SK-N-SH (cell line): ENCODE data around the gene ITGAL. TPM values are rescaled to one million over a fixed set of nuclear protein-coding genes. Genes with fewer than 3 reads are reported as not detected.
"Not testable (repeated sequence)": the region's sequence is repeated elsewhere in the genome, so short reads cannot be mapped to it uniquely, and the experiment has no call there.

ENCODE experiments used
- CTCF ChIA-PET: fragments of 300-600, 350-600 bp; formaldehyde crosslinking; extraction: SDS; loops from one replicate; lab custom pipeline; 2021; lab: Yijun Ruan, JAX
- POLR2A ChIA-PET: fragments of 350-600 bp; sonication (Branson Sonifier 250); formaldehyde crosslinking; extraction: SDS; loops from one replicate; lab custom pipeline; 2020; ENCODE audit warnings: antibody characterized with exemption, inconsistent platforms; lab: Yijun Ruan, JAX
- DNase-seq: peaks from one replicate; pipeline ENCODE4 v3.0.0; 2012
- H2AFZ ChIP-seq: fragments of 200-600 bp; sonication (generic); 2 replicates; pipeline ENCODE4 v1.8.1; 2016; ENCODE audit warnings: antibody characterized with exemption, mild to moderate bottlenecking, low read depth
- H3F3A ChIP-seq: fragments of 200-600 bp; sonication (generic); replicated peaks from 2 replicates; pipeline ENCODE3; 2016; ENCODE audit warnings: antibody characterized with exemption, mild to moderate bottlenecking; ENCODE audit not compliant: insufficient read depth
- H3K27ac ChIP-seq, 2 experiments: fragments of 200-500 bp in 1 of 2; fragments of 200-600 bp in 1 of 2; sonication (Bioruptor generic) in 1 of 2; sonication (generic), shearing (Covaris generic) in 1 of 2; 2 replicates each; pipeline versions ENCODE4 v1.5.1 to v1.6.1; 2014 to 2016; ENCODE audit warnings: low read depth in 2 of 2, inconsistent platforms in 1 of 2, low read length in 1 of 2, mild to moderate bottlenecking in 1 of 2, mixed read lengths in 1 of 2
- H3K27me3 ChIP-seq: fragments of 200-600 bp; sonication (generic), shearing (Covaris generic); 2 replicates; pipeline ENCODE4 v1.6.1; 2016; ENCODE audit warnings: mixed run types; ENCODE audit not compliant: insufficient read depth
- H3K36me3 ChIP-seq, 2 experiments: fragments of 200-500 bp in 1 of 2; fragments of 200-600 bp in 1 of 2; sonication (Bioruptor generic) in 1 of 2; sonication (generic) in 1 of 2; replicated peaks in 1 of 2; 2 replicates each; pipeline versions ENCODE3 to v1.5.1; 2014 to 2016; ENCODE audit warnings: low read length in 1 of 2, mild to moderate bottlenecking in 1 of 2; ENCODE audit not compliant: insufficient read depth in 2 of 2, control insufficient read depth in 1 of 2
- H3K4me1 ChIP-seq, 2 experiments: fragments of 200-500 bp in 1 of 2; fragments of 200-600 bp in 1 of 2; sonication (Bioruptor generic) in 1 of 2; sonication (generic), shearing (Covaris generic) in 1 of 2; 2 replicates each; pipeline versions ENCODE4 v1.5.1 to v1.6.1; 2014 to 2016; ENCODE audit warnings: low read depth in 1 of 2, low read length in 1 of 2, mixed run types in 1 of 2; ENCODE audit not compliant: insufficient read depth in 2 of 2, control insufficient read depth in 1 of 2
- H3K4me2 ChIP-seq: fragments of 200-600 bp; sonication (generic), shearing (Covaris generic); 2 replicates; pipeline ENCODE4 v1.6.1; 2017; ENCODE audit warnings: mixed run types
- H3K4me3 ChIP-seq, 2 experiments: fragments of 200-500 bp in 1 of 2; fragments of 200-600 bp in 1 of 2; sonication (Bioruptor generic) in 1 of 2; sonication (generic), shearing (Covaris generic) in 1 of 2; 2 replicates each; pipeline versions ENCODE4 v1.5.1 to v1.8.1; 2014 to 2016; ENCODE audit warnings: low read depth in 2 of 2, inconsistent platforms in 1 of 2, low read length in 1 of 2, mild to moderate bottlenecking in 1 of 2, mixed read lengths in 1 of 2, moderate library complexity in 1 of 2
- H3K79me2 ChIP-seq: fragments of 200-600 bp; sonication (generic); 2 replicates; pipeline ENCODE4 v1.8.1; 2017; ENCODE audit warnings: mild to moderate bottlenecking; ENCODE audit not compliant: insufficient read depth
- H3K9ac ChIP-seq: fragments of 200-600 bp; sonication (generic); 2 replicates; pipeline ENCODE4 v1.6.1; 2017; ENCODE audit warnings: mixed run types
- H3K9me2 ChIP-seq: fragments of 200-600 bp; sonication (generic); 2 replicates; pipeline ENCODE4 v1.6.1; 2017; ENCODE audit warnings: mixed run types
- H3K9me3 ChIP-seq: fragments of 200-600 bp; sonication (generic); 2 replicates; pipeline ENCODE4 v1.6.1; 2017; ENCODE audit warnings: mixed run types, mild to moderate bottlenecking, moderate library complexity
- H4K20me1 ChIP-seq: fragments of 200-600 bp; sonication (generic); 2 replicates; pipeline ENCODE4 v1.6.1; 2017; ENCODE audit warnings: mild to moderate bottlenecking, mixed run types; ENCODE audit not compliant: insufficient read depth
- ELF1 ChIP-seq: IDR thresholded peaks from 2 replicates; pipeline ENCODE4 v1.4.0; 2012
- EP300 ChIP-seq, 2 experiments: IDR thresholded peaks; 2 replicates each; pipeline versions ENCODE4 v1.4.0 to v1.6.1; 2012; ENCODE audit warnings: borderline replicate concordance in 1 of 2, low read depth in 1 of 2, low read length in 1 of 2
- MEF2A ChIP-seq: IDR thresholded peaks from 2 replicates; pipeline ENCODE4 v1.4.0; 2012; ENCODE audit warnings: low read depth, borderline replicate concordance
- MXI1 ChIP-seq: IDR thresholded peaks from 2 replicates; pipeline ENCODE4 v1.6.1; 2012; ENCODE audit warnings: mild to moderate bottlenecking, low read depth, low read length, improper control_type of control experiment
- NRF1 ChIP-seq: IDR thresholded peaks from 2 replicates; pipeline ENCODE4 v1.6.1; 2012; ENCODE audit warnings: low read depth, mild to moderate bottlenecking, low read length
- POLR2AphosphoS5 ChIP-seq: IDR thresholded peaks from 2 replicates; pipeline ENCODE4 v1.6.1; 2012; ENCODE audit warnings: low read depth, low read length
- RAD21 ChIP-seq: IDR thresholded peaks from 2 replicates; pipeline ENCODE4 v1.6.1; 2012; ENCODE audit warnings: mild to moderate bottlenecking, low read length
- RCOR1 ChIP-seq: fragments of 150-350 bp; IDR thresholded peaks from 2 replicates; pipeline ENCODE4 v1.6.1; 2017; ENCODE audit warnings: antibody characterized with exemption, low read length
- RXRA ChIP-seq: IDR thresholded peaks from 2 replicates; pipeline ENCODE4 v1.4.0; 2012; ENCODE audit warnings: low read depth, mild to moderate bottlenecking, borderline replicate concordance
- SIN3A ChIP-seq: IDR thresholded peaks from 2 replicates; pipeline ENCODE4 v1.6.1; 2012; ENCODE audit warnings: low read depth, mild to moderate bottlenecking, low read length, moderate library complexity, borderline replicate concordance
- SMC3 ChIP-seq: IDR thresholded peaks from 2 replicates; pipeline ENCODE4 v1.6.1; 2012; ENCODE audit warnings: low read depth, low read length, improper control_type of control experiment
- TCF12 ChIP-seq: IDR thresholded peaks from 2 replicates; pipeline ENCODE4 v1.4.0; 2012
- TEAD4 ChIP-seq: IDR thresholded peaks from 2 replicates; pipeline ENCODE4 v1.4.0; 2012; ENCODE audit warnings: mild to moderate bottlenecking, borderline replicate concordance; ENCODE audit not compliant: insufficient read depth
- WGBS: methylation state at CpG from one replicate; pipeline ENCODE4 v1.1.6; 2017; ENCODE audit warnings: low lambda C conversion rate; 5-methylcytosine and 5-hydroxymethylcytosine counted together
- polyA plus RNA-seq, 3 experiments: library from polyadenylated mRNA; depleted of rRNA; stranded (reverse); fragments of >200 nt; gene quantifications; 2 replicates each; pipeline ENCODE4 v1.2.3, GENCODE V29; 2012
- TF ChIP-seq, protein P1 (sequence below): fragments of 150-350 bp; IDR thresholded peaks from 2 replicates; pipeline ENCODE4 v1.6.1; 2016; ENCODE audit warnings: mild to moderate bottlenecking, low read depth, low read length
- TF ChIP-seq, protein P2 (sequence below): fragments of 150-350 bp; IDR thresholded peaks from 2 replicates; pipeline ENCODE4 v1.6.1; 2017; ENCODE audit warnings: antibody characterized with exemption, low read length, low read depth, borderline replicate concordance
- TF ChIP-seq, protein P3 (sequence below): IDR thresholded peaks from 2 replicates; pipeline ENCODE4 v1.4.0; 2012; ENCODE audit warnings: low read depth, borderline replicate concordance
- TF ChIP-seq, protein P4 (sequence below): IDR thresholded peaks from 2 replicates; pipeline ENCODE4; 2012
- TF ChIP-seq, protein P5 (sequence below): fragments of 200-600 bp; sonication (generic); IDR thresholded peaks from 2 replicates; pipeline ENCODE4 v1.6.1; 2017; ENCODE audit warnings: antibody characterized with exemption, mild to moderate bottlenecking, moderate library complexity

ITGAL gene
- polyA plus RNA-seq, 1 of the 3 experiments (the other 2 are of a cell fraction), result 0.12 TPM

DNA sequence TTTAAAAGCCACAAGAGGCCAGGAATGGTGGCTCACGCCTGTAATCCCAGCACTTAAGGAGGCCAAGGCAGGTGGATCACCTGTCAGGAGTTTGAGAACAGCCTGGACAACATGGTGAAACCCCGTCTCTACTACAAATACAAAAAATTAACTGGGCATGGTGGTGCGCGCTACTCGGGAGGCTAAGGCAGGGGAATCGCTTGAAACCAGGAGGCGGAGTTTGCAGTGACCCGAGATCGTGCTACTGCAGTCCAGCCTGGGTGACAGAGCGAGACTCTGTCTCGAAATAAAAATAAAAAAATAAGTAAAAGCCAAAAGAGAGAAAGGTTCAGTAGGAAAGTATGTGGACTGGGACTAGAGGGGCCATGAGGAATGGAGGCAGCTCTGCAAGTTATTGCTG lies 13.1 kb upstream of the ITGAL start:
- ChIA-PET CTCF (interaction anchor here (1.7 kb wide), 1 partner anchor 10 kb away, joined by 6 read pairs; no protein-coding TSS in a partner anchor), POLR2A (no interaction called here)
- Histone ChIP-seq H3K36me3 (no peaks in the 10 kb centered on the region), H3K9me2 (no peaks in the 10 kb centered on the region), H3F3A (no peaks in the 10 kb centered on the region), H3K9ac (no peak overlapping the region), H3K79me2 (no peaks in the 10 kb centered on the region), H3K9me3 (no peaks in the 10 kb centered on the region), H3K4me1 (no peaks in the 10 kb centered on the region), H4K20me1 (no peaks in the 10 kb centered on the region), H3K27ac (no peak overlapping the region), H2AFZ (no peak overlapping the region), H3K4me2 (no peak overlapping the region), H3K4me3 (no peak overlapping the region), H3K27me3 (no peaks in the 10 kb centered on the region)
- no peak for DNase-seq
- WGBS, result 84% methylated on average over 11 of the region's 11 CpGs
- TF ChIP-seq NRF1 (no peak), RAD21 (no peak), TEAD4 (no peak), RXRA (no peak), TCF12 (no peak), SMC3 (no peak)
- TF ChIP-seq, protein P1, sequence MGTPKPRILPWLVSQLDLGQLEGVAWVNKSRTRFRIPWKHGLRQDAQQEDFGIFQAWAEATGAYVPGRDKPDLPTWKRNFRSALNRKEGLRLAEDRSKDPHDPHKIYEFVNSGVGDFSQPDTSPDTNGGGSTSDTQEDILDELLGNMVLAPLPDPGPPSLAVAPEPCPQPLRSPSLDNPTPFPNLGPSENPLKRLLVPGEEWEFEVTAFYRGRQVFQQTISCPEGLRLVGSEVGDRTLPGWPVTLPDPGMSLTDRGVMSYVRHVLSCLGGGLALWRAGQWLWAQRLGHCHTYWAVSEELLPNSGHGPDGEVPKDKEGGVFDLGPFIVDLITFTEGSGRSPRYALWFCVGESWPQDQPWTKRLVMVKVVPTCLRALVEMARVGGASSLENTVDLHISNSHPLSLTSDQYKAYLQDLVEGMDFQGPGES, result no peak
- TF ChIP-seq, protein P2, sequence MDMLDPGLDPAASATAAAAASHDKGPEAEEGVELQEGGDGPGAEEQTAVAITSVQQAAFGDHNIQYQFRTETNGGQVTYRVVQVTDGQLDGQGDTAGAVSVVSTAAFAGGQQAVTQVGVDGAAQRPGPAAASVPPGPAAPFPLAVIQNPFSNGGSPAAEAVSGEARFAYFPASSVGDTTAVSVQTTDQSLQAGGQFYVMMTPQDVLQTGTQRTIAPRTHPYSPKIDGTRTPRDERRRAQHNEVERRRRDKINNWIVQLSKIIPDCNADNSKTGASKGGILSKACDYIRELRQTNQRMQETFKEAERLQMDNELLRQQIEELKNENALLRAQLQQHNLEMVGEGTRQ, result no peak

DNA sequence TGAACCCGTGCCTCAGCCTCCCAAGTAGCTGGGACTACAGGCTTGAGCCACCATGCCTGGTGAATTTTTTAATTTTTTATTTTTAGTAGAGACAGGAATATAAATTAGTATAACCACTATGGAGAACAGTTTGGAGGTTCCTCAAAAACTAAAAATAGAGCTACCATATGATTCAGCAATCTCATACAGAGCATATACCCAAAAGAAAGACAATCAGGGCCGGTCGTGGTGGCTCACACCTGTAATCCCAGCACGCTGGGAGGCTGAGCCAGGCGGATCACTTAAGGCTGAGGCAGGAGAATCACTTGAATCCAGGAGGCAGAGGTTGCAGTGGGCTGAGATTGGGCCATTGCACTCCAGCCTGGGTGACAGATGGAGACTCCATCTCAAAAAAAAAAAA lies 11.1 kb upstream of the ITGAL start:
- POLR2A ChIA-PET, H3K79me2 ChIP-seq, H3F3A ChIP-seq, H3K9me3 ChIP-seq, H4K20me1 ChIP-seq, H2AFZ ChIP-seq, H3K27ac ChIP-seq, H3K9ac ChIP-seq, DNase-seq, H3K9me2 ChIP-seq, H3K36me3 ChIP-seq, H3K4me1 ChIP-seq, H3K4me2 ChIP-seq, H3K27me3 ChIP-seq, H3K4me3 ChIP-seq: not testable (repeated sequence)
- CTCF ChIA-PET, result interaction anchor here (0.7 to 1.4 kb wide), 3 partner anchors 9 to 32 kb away, joined by 3 to 7 read pairs (median 3); partner anchors contain the start of gene DCTPP1
- 75% methylated on average over 5 of the region's 5 CpGs for WGBS

DNA sequence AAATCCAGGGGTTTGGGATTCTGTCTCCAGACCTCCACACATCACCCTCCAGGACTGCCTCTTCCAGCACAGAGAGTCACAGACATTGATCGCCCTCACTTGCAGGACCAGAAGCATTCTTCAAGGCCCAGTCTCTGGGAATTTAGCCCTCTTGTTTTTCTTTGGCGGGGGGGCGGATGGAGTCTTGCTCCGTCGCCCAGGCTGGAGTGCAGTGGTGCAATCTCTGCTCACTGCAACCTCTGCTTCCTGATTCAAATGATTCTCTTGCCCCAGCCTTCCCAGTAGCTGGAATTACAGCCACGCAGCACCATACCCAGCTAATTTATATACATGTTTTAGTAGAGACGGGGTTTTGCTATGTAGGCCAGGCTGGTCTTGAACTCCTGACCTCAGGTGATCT lies 8.5 kb upstream of the ITGAL start:
- H3K27ac ChIP-seq, result no peak overlapping the region
- no peaks in the 10 kb centered on the region for H3K4me1 ChIP-seq
- H2AFZ ChIP-seq, result no peak overlapping the region
- WGBS, result 85% methylated on average over 7 of the region's 7 CpGs
- DNase-seq, result no peak
- CTCF ChIA-PET, result interaction anchor here (0.9 kb wide), 1 partner anchor 34 kb away, joined by 3 read pairs; the partner anchor contains the start of gene DCTPP1
- H3K4me3 ChIP-seq, result no peak overlapping the region
- H3K27me3 ChIP-seq, result no peaks in the 10 kb centered on the region
- no peaks in the 10 kb centered on the region for H3K36me3 ChIP-seq
- H3K9ac ChIP-seq, result no peak overlapping the region
- H3F3A ChIP-seq, result no peaks in the 10 kb centered on the region
- no peaks in the 10 kb centered on the region for H3K9me3 ChIP-seq
- no peaks in the 10 kb centered on the region for H3K79me2 ChIP-seq
- POLR2A ChIA-PET, result no interaction called here
- no peaks in the 10 kb centered on the region for H3K9me2 ChIP-seq
- H4K20me1 ChIP-seq, result no peaks in the 10 kb centered on the region
- H3K4me2 ChIP-seq, result no peak overlapping the region
- TF ChIP-seq MXI1 (no peak), MEF2A (no peak), SIN3A (no peak), TEAD4 (no peak), EP300 (IDR thresholded peaks at IDR 0.05; ENCODE audit: borderline replicate concordance in 1 of 2, low read depth in 1 of 2, low read length in 1 of 2) (no peak), ELF1 (no peak), POLR2AphosphoS5 (no peak), RCOR1 (no peak)
- TF ChIP-seq, protein P3, sequence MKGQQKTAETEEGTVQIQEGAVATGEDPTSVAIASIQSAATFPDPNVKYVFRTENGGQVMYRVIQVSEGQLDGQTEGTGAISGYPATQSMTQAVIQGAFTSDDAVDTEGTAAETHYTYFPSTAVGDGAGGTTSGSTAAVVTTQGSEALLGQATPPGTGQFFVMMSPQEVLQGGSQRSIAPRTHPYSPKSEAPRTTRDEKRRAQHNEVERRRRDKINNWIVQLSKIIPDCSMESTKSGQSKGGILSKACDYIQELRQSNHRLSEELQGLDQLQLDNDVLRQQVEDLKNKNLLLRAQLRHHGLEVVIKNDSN, result no peak
- TF ChIP-seq, protein P4, sequence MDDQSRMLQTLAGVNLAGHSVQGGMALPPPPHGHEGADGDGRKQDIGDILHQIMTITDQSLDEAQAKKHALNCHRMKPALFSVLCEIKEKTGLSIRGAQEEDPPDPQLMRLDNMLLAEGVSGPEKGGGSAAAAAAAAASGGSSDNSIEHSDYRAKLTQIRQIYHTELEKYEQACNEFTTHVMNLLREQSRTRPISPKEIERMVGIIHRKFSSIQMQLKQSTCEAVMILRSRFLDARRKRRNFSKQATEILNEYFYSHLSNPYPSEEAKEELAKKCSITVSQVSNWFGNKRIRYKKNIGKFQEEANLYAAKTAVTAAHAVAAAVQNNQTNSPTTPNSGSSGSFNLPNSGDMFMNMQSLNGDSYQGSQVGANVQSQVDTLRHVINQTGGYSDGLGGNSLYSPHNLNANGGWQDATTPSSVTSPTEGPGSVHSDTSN, result no peak
- TF ChIP-seq, protein P5, sequence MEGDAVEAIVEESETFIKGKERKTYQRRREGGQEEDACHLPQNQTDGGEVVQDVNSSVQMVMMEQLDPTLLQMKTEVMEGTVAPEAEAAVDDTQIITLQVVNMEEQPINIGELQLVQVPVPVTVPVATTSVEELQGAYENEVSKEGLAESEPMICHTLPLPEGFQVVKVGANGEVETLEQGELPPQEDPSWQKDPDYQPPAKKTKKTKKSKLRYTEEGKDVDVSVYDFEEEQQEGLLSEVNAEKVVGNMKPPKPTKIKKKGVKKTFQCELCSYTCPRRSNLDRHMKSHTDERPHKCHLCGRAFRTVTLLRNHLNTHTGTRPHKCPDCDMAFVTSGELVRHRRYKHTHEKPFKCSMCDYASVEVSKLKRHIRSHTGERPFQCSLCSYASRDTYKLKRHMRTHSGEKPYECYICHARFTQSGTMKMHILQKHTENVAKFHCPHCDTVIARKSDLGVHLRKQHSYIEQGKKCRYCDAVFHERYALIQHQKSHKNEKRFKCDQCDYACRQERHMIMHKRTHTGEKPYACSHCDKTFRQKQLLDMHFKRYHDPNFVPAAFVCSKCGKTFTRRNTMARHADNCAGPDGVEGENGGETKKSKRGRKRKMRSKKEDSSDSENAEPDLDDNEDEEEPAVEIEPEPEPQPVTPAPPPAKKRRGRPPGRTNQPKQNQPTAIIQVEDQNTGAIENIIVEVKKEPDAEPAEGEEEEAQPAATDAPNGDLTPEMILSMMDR, result no peak
